Measurements from ENCODE around the gene MSI2. TPM values are rescaled to one million over a fixed set of nuclear protein-coding genes. Genes with fewer than 3 reads are reported as not detected.

Gene MSI2
- total and polyA plus RNA-seq, 2 experiments from 2014 or later = 18.9 to 41.8 TPM

DNA sequence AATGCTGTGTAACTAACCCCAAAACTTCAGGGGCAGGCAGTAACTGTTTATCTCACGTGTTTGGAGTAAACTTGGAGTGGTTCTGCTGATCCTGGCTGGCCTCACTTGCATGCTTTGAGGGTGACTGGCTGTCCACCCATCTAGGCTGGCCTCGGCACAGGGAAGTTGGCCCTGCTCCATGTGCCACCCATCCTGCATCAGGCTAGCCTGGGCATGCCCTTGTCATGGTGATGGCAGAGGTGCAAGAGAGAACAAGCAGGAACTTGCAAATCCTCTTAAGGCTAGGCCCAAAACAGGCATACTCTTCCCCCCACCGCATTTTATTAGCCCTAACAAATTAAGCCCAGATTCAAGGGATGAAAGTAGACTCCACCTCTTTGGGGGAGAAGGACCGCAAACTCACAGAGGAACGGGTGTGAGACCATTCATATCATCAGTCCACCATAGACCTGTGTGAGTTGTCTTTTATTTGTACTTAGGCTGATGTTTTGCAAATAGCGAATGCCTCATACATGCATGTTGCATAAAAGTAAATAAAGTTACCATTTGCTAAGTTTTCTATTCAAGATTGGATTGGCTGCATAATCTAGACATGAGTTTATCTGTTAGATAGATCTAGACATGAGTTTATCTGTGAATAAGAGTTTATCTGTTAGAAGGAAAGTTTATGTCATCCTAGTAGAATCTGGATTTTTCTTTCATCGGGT, 267.8 kb downstream of the MSI2 start:
- TF ChIP-seq ETS1 (IDR thresholded peaks at IDR 0.05) (no peak), EZH2phosphoT487 (IDR thresholded peaks at IDR 0.05; ENCODE audit: unreplicated experiment) (no peak), NANOG (IDR thresholded peaks at IDR 0.05; ENCODE audit: borderline replicate concordance) (no peak), POLR2AphosphoS5 (IDR thresholded peaks at IDR 0.05; ENCODE audit: low read depth) (no peak), STAT1 (IDR thresholded peaks at IDR 0.05; ENCODE audit: unreplicated experiment) (no peak), REST (IDR thresholded peaks at IDR 0.05; ENCODE audit: unreplicated experiment) (no peak), EZH2 (IDR thresholded peaks at IDR 0.05; ENCODE audit: low read depth, unreplicated experiment) (no peak), ZNF114 (CRISPR knock-in tag; IDR thresholded peaks at IDR 0.05) (no peak), ZNF331 (CRISPR knock-in tag; IDR thresholded peaks at IDR 0.05; ENCODE audit: low read depth) (no peak), CTCF (conservative IDR thresholded peaks at IDR 0.05; ENCODE audit: low read depth in 2 of 2) (no peak), JUNB (IDR thresholded peaks at IDR 0.05; ENCODE audit: unreplicated experiment) (no peak), CREB1 (CRISPR knock-in tag; IDR thresholded peaks at IDR 0.05; ENCODE audit: low read depth) (no peak)
- TF ChIP-seq, protein P1, sequence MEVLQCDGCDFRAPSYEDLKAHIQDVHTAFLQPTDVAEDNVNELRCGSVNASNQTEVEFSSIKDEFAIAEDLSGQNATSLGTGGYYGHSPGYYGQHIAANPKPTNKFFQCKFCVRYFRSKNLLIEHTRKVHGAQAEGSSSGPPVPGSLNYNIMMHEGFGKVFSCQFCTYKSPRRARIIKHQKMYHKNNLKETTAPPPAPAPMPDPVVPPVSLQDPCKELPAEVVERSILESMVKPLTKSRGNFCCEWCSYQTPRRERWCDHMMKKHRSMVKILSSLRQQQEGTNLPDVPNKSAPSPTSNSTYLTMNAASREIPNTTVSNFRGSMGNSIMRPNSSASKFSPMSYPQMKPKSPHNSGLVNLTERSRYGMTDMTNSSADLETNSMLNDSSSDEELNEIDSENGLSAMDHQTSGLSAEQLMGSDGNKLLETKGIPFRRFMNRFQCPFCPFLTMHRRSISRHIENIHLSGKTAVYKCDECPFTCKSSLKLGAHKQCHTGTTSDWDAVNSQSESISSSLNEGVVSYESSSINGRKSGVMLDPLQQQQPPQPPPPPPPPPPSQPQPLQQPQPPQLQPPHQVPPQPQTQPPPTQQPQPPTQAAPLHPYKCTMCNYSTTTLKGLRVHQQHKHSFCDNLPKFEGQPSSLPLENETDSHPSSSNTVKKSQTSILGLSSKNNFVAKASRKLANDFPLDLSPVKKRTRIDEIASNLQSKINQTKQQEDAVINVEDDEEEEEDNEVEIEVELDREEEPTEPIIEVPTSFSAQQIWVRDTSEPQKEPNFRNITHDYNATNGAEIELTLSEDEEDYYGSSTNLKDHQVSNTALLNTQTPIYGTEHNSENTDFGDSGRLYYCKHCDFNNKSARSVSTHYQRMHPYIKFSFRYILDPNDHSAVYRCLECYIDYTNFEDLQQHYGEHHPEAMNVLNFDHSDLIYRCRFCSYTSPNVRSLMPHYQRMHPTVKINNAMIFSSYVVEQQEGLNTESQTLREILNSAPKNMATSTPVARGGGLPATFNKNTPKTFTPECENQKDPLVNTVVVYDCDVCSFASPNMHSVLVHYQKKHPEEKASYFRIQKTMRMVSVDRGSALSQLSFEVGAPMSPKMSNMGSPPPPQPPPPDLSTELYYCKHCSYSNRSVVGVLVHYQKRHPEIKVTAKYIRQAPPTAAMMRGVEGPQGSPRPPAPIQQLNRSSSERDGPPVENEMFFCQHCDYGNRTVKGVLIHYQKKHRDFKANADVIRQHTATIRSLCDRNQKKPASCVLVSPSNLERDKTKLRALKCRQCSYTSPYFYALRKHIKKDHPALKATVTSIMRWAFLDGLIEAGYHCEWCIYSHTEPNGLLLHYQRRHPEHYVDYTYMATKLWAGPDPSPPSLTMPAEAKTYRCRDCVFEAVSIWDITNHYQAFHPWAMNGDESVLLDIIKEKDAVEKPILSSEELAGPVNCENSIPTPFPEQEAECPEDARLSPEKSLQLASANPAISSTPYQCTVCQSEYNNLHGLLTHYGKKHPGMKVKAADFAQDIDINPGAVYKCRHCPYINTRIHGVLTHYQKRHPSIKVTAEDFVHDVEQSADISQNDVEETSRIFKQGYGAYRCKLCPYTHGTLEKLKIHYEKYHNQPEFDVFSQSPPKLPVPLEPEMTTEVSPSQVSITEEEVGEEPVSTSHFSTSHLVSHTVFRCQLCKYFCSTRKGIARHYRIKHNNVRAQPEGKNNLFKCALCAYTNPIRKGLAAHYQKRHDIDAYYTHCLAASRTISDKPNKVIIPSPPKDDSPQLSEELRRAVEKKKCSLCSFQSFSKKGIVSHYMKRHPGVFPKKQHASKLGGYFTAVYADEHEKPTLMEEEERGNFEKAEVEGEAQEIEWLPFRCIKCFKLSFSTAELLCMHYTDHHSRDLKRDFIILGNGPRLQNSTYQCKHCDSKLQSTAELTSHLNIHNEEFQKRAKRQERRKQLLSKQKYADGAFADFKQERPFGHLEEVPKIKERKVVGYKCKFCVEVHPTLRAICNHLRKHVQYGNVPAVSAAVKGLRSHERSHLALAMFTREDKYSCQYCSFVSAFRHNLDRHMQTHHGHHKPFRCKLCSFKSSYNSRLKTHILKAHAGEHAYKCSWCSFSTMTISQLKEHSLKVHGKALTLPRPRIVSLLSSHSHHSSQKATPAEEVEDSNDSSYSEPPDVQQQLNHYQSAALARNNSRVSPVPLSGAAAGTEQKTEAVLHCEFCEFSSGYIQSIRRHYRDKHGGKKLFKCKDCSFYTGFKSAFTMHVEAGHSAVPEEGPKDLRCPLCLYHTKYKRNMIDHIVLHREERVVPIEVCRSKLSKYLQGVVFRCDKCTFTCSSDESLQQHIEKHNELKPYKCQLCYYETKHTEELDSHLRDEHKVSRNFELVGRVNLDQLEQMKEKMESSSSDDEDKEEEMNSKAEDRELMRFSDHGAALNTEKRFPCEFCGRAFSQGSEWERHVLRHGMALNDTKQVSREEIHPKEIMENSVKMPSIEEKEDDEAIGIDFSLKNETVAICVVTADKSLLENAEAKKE (CRISPR knock-in tag; IDR thresholded peaks at IDR 0.05) = no peak
- Mint-ChIP-seq H3K4me1 (peaks cover 36% of the 10 kb centered on the region), H3K4me3 (no peak overlapping the region; the same call in 2 of the 3 replicates), H3K27ac (peak overlapping the region; percentile 88), H3K9me3 (no peaks in the 10 kb centered on the region), H3K27me3 (ENCODE audit: insufficient read depth, low read depth, poor library complexity) (peaks cover 5% of the 10 kb centered on the region), H3K36me3 (ENCODE audit: low read depth) (no peaks in the 10 kb centered on the region)
- no peaks in the 10 kb centered on the region for H3K36me3 ChIP-seq (ENCODE audit: insufficient read depth)
- no peak overlapping the region for H3K27ac ChIP-seq (ENCODE audit: low read depth)
- no peaks in the 10 kb centered on the region for H4K20me1 ChIP-seq (replicated peaks; ENCODE audit: insufficient read depth)
- H3K27me3 ChIP-seq (ENCODE audit: insufficient read depth) = no peaks in the 10 kb centered on the region
- H3K9me2 ChIP-seq (ENCODE audit: insufficient read depth) = no peaks in the 10 kb centered on the region
- H2AFZ ChIP-seq = no peak overlapping the region
- ATAC-seq = no peak
- H3K79me2 ChIP-seq (replicated peaks; ENCODE audit: insufficient read depth) = 0 out of 2 replicates have a peak, but pooled peaks cover 7% of the 10 kb centered on the region
- no peak for DNase-seq (ENCODE audit: low spot score)
- peaks cover 35% of the 10 kb centered on the region for H3K4me1 ChIP-seq (ENCODE audit: insufficient read depth)
- no peak overlapping the region for H3K4me2 ChIP-seq
- H3K4me3 ChIP-seq = no peak overlapping the region
- no peaks in the 10 kb centered on the region for H3F3A ChIP-seq (replicated peaks; ENCODE audit: low read depth)

All from GM23338 (cell line).